ENCODE data around the gene WDR77. TPM values are rescaled to one million over a fixed set of nuclear protein-coding genes. Genes with fewer than 3 reads are reported as not detected.

The WDR77 gene
- total RNA-seq, 6 experiments from 2014 or later, result 42.5 to 53.7 (median 47.7) TPM

DNA sequence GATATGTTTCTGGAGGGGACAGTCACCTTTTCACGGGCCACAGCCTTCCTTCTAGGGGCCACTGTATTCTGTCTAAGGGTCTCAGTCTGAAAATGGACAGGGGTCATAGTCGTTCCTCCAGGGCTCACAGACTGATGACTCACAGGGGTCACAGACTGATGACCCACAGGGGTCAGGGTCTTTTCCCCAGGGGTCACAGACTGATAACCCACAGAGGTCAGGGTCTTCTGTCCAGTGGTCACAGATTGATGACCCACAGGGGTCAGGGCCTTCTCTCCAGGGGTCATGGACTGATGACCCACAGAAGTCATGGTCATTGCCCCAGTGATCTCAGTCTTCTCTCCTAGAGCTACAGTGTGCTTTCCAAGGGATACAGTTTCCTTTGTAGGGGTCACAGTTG lies 34.3 kb downstream of the WDR77 start:
- no peak overlapping the region for H3K4me3 Mint-ChIP-seq

GRCh38 chr1:111412839-111413238 lies 36.2 kb downstream of the WDR77 start:
- no peak overlapping the region for H3K27ac Mint-ChIP-seq
- peaks cover 13% of the 10 kb centered on the region for H3K27me3 Mint-ChIP-seq (ENCODE audit: insufficient read depth)
- no peaks in the 10 kb centered on the region for H3K36me3 Mint-ChIP-seq (ENCODE audit: low read depth)
- H3K9me3 Mint-ChIP-seq, result no peaks in the 10 kb centered on the region
- no peak overlapping the region for H3K4me3 Mint-ChIP-seq
- H3K4me1 Mint-ChIP-seq (ENCODE audit: low read depth), result no peaks in the 10 kb centered on the region
- no peak for DNase-seq
- TF ChIP-seq CTCF (IDR thresholded peaks at IDR 0.05), result no peak

More for the DNA sequence above, 34.3 kb downstream of the WDR77 start:
- H3K9me3 Mint-ChIP-seq, result no peaks in the 10 kb centered on the region
- peaks cover 15% of the 10 kb centered on the region for H3K27me3 Mint-ChIP-seq (ENCODE audit: insufficient read depth)
- H3K36me3 Mint-ChIP-seq (ENCODE audit: low read depth), result no peaks in the 10 kb centered on the region
- no peak for TF ChIP-seq CTCF (IDR thresholded peaks at IDR 0.05)
- DNase-seq, result no peak
- no peaks in the 10 kb centered on the region for H3K4me1 Mint-ChIP-seq (ENCODE audit: low read depth)
- no peak overlapping the region for H3K27ac Mint-ChIP-seq

DNA sequence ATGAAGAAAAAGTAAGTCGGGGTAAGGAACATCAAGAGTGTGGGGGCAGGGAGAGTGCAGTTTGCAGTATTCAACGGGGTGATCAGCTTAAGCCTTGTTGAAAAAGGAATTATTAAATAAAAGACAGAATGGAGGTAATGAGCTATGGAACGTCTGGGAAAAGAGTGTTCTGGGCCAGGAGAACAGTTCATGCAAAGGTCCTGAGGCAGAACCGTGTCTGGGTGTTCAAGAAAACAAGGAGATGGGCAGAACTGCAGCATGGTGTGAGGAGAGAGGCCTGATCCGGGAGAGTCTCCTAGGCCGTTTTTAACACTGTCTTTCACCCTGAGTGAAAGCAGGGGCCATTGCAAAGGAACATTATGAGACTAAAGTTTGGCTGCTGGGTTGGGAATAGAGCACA lies 41.8 kb downstream of the WDR77 start:
- H3K27ac Mint-ChIP-seq, result no peak overlapping the region
- no peak for DNase-seq
- TF ChIP-seq CTCF (IDR thresholded peaks at IDR 0.05), result no peak
- H3K9me3 Mint-ChIP-seq, result no peaks in the 10 kb centered on the region
- peaks cover 25% of the 10 kb centered on the region for H3K27me3 Mint-ChIP-seq (ENCODE audit: insufficient read depth)
- H3K4me1 Mint-ChIP-seq (ENCODE audit: low read depth), result no peaks in the 10 kb centered on the region
- H3K4me3 Mint-ChIP-seq, result no peak overlapping the region
- H3K36me3 Mint-ChIP-seq (ENCODE audit: low read depth), result no peaks in the 10 kb centered on the region

- H3K4me3 Mint-ChIP-seq, result no peak overlapping the region
- H3K36me3 Mint-ChIP-seq (ENCODE audit: low read depth), result no peaks in the 10 kb centered on the region
- DNase-seq, result no peak
Measured at GRCh38 chr1:111406321-111406768, 42.7 kb downstream of the WDR77 start.

DNA sequence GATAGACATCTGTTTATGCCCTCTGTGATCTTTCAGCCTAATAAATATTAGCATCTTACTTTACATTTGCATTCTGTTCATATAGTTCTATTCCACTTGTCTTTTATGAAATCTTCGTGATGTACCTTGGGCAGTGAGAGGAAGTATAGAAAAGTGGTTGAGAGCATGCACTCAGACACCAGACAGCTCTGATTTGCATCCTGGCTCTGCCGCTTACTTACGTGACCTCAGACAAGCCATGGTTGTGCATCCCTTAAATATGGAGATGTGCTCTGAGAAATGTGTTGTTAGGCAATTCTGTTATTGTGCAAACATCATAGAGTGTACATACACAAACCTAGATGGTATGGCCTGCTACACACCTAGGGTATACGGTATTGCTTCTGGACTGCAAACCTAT lies 44.5 kb downstream of the WDR77 start:
- DNase-seq, result no peak
- no peak for TF ChIP-seq CTCF (IDR thresholded peaks at IDR 0.05)
- Mint-ChIP-seq H3K4me3 (no peak overlapping the region), H3K27ac (no peak overlapping the region), H3K27me3 (ENCODE audit: insufficient read depth) (peaks cover 23% of the 10 kb centered on the region), H3K36me3 (ENCODE audit: low read depth) (no peaks in the 10 kb centered on the region), H3K9me3 (no peaks in the 10 kb centered on the region), H3K4me1 (ENCODE audit: low read depth) (peaks cover 5% of the 10 kb centered on the region; the same call in 1 of the 2 replicates)

More at GRCh38 chr1:111406321-111406768, 42.7 kb downstream of the WDR77 start:
- TF ChIP-seq CTCF (IDR thresholded peaks at IDR 0.05), result no peak
- H3K9me3 Mint-ChIP-seq, result no peaks in the 10 kb centered on the region
- no peak overlapping the region for H3K27ac Mint-ChIP-seq
- H3K4me1 Mint-ChIP-seq (ENCODE audit: low read depth), result no peaks in the 10 kb centered on the region
- H3K27me3 Mint-ChIP-seq (ENCODE audit: insufficient read depth), result peaks cover 22% of the 10 kb centered on the region

DNA sequence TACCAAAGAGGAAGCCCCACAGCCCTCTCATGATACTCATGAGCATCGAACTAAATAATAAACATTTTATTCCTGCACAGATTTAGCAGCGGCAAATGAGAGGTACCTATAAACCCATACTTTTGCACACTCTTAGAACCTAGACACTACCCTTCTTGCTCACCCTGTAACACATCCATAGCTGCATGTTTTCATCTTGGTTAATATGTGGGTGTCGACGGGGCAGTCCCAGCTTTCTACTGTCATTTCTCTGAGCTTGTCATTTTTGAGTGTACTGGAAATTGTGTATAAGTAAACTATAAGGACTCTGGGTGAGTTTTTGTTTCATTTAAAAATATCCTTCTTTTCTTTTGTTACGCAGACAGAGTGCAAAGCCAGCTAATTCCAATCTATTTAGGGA lies 47.0 kb downstream of the WDR77 start:
- DNase-seq, result no peak
- TF ChIP-seq CTCF (IDR thresholded peaks at IDR 0.05), result no peak
- Mint-ChIP-seq H3K4me3 (no peak overlapping the region), H3K36me3 (ENCODE audit: low read depth) (no peaks in the 10 kb centered on the region), H3K27ac (no peak overlapping the region), H3K9me3 (no peaks in the 10 kb centered on the region), H3K27me3 (ENCODE audit: insufficient read depth) (peaks cover 24% of the 10 kb centered on the region), H3K4me1 (ENCODE audit: low read depth) (peaks cover 5% of the 10 kb centered on the region; the same call in 1 of the 2 replicates)
